CD4-positive, alpha-beta T cell (primary cell): ENCODE results near the gene PAIP1. TPM values are rescaled to one million over a fixed set of nuclear protein-coding genes. Genes with fewer than 3 reads are reported as not detected.
A peak's percentile ranks its signal among the peaks of the same experiment; 100 is the strongest.

Source experiments
- ATAC-seq: fragments of 200-7000 bp; cut with Tn5 transposase; one replicate; pipeline ENCODE4 v1.10.0; 2022; ENCODE audit warnings: mild to moderate bottlenecking; ENCODE audit not compliant: poor library complexity
- CTCF ChIA-PET: fragments of 350-600 bp; sonication (Branson Sonifier 250); formaldehyde crosslinking; loops from one replicate; lab custom pipeline; 2021; ENCODE audit warnings: antibody characterized with exemption, inconsistent platforms; lab: Charles Lee
- POLR2A ChIA-PET: fragments of 350-600 bp; sonication (Branson Sonifier 250); formaldehyde crosslinking; loops from one replicate; lab custom pipeline; 2021; ENCODE audit warnings: antibody characterized with exemption, inconsistent platforms; lab: Charles Lee
- DNase-seq, 14 experiments: peaks; one replicate each; pipeline ENCODE4 v3.0.0-alpha.2; 2013 to 2020; ENCODE audit warnings: mixed read lengths in 2 of 14
- H3K27ac ChIP-seq, 2 donors: one replicate each; pipeline versions ENCODE4 v1.5.1 to v1.7.0; 2013; ENCODE audit warnings: low read length in 2 of 2, low read depth in 1 of 2, mild to moderate bottlenecking in 1 of 2
- H3K27me3 ChIP-seq, 2 experiments: 1 replicate in 1 of 2; 2 replicates in 1 of 2; pipeline versions ENCODE4 v1.6.1 to v1.7.0; 2013; ENCODE audit warnings: low read length in 2 of 2, control low read depth in 1 of 2, mild to moderate bottlenecking in 1 of 2, moderate library complexity in 1 of 2; ENCODE audit not compliant: insufficient read depth in 2 of 2, control insufficient read depth in 1 of 2
- H3K36me3 ChIP-seq: one replicate; pipeline ENCODE4 v1.6.1; 2013; ENCODE audit warnings: low read length, control low read depth; ENCODE audit not compliant: insufficient read depth
- H3K4me1 ChIP-seq: one replicate; pipeline ENCODE4 v1.6.1; 2013; ENCODE audit warnings: low read length, control low read depth; ENCODE audit not compliant: insufficient read depth
- H3K4me3 ChIP-seq: one replicate; pipeline ENCODE4 v1.5.1; 2013; ENCODE audit warnings: mild to moderate bottlenecking, low read length, moderate library complexity
- H3K9me3 ChIP-seq, 2 experiments: 1 replicate in 1 of 2; 2 replicates in 1 of 2; pipeline versions ENCODE4 v1.6.1 to v1.7.0; 2013; ENCODE audit warnings: low read length in 2 of 2, mild to moderate bottlenecking in 2 of 2, control low read depth in 1 of 2, moderate library complexity in 1 of 2; ENCODE audit not compliant: control insufficient read depth in 1 of 2, insufficient read depth in 1 of 2
- H3K27ac Mint-ChIP-seq: one replicate; pipeline ENCODE4 v1.8.0; 2020; ENCODE audit warnings: mixed read lengths
- H3K27me3 Mint-ChIP-seq: one replicate; pipeline ENCODE4 v1.8.0; 2021; ENCODE audit warnings: mixed read lengths
- H3K36me3 Mint-ChIP-seq: one replicate; pipeline ENCODE4 v1.8.0; 2021; ENCODE audit warnings: low read depth, mixed read lengths
- H3K4me1 Mint-ChIP-seq: one replicate; pipeline ENCODE4 v1.8.0; 2021; ENCODE audit warnings: low read depth, mixed read lengths
- H3K4me3 Mint-ChIP-seq: one replicate; pipeline ENCODE4 v1.8.0; 2020; ENCODE audit warnings: mild to moderate bottlenecking, mixed read lengths
- H3K9me3 Mint-ChIP-seq: one replicate; pipeline ENCODE4 v1.8.0; 2020; ENCODE audit warnings: mixed read lengths
- CTCF ChIP-seq: fragments of 200-600 bp; IDR thresholded peaks from one replicate; pipeline ENCODE4 v1.8.0; 2022; ENCODE audit warnings: antibody characterized with exemption, mild to moderate bottlenecking
- intact Hi-C, 2 experiments: fragments of 100-400 bp; cut with DNase I in 1 of 2; cut with micrococcal nuclease in 1 of 2; formaldehyde crosslinking; loops; one replicate each; pipeline versions ENCODE4 v1.15.1 to v1.9.0; 2023 to 2025; cut with DNase I, micrococcal nuclease
- total RNA-seq, 174 experiments: library from RNA in 2 of 174; stranded (reverse) in 2 of 174; gene quantifications; one replicate each; pipeline ENCODE4 v1.2.3 and lab custom pipeline; 2021 to 2026

The PAIP1 gene
- total RNA-seq, 2 experiments from 2014 or later: 33.9 to 35.1 TPM

DNA sequence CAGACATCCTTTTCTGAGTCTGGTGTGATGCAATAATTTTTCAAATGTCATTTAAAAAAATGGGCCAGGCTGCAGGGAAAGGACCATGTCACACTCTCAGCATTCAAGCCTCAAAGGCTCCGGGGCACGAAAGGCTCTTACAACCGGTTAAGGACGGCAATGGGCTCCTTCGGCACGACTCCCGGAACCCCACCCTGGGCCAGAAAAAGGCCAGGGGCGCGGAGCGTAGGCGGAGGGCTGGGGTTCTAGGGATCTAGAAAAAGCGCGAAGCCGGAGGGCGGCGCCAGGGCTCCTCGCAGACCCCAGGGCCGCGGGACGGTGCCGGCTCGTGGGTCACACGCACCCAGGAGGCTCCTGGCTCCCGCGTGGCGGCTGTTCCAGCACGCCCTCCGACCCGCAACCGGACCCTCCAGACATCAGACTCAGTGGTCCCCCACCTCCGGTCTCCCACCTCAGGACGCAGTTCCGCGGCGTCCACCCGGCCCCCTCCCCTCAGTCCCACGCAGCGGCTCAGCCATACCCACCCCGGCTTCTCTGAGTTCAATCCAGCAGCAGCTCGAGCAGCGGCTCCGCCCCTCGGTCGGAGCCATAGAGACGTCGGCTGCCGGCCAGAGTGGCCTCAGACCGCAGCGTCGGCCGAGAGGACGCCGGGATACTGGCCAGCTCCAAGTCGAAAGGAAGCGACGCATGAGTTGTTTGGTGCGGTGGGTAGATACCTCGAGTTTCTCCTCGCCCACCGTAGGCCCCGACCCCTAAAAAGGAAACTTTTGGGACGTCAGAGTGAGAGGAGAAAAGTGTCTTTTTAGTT is 73.4 kb downstream of the PAIP1 start, which contains the start of gene TMEM267:
TMEM267 (minus strand) TSS at position 568 of the 808 bp plus-strand sequence. CDS start 29,896 bp downstream, outside the sequence.
- ChIA-PET POLR2A (interaction anchor here (0.7 to 4.2 kb wide), 64 partner anchors 8 to 1614 kb away, joined by 3 to 175 read pairs (median 7); partner anchors contain the start of genes ANXA2R, C5orf34, FBXO4 and HMGCS1), CTCF (interaction anchor here (0.5 to 2.8 kb wide), 30 partner anchors 9 to 1558 kb away, joined by 3 to 30 read pairs (median 5); partner anchors contain the start of genes C5orf34, FBXO4, HMGCS1 and NNT)
- Mint-ChIP-seq H3K36me3 (peaks cover 17% of the 10 kb centered on the region), H3K4me1 (peaks cover 61% of the 10 kb centered on the region), H3K27ac (peak within 1 kb of the TSS; percentile 99), H3K27me3 (no peaks in the 10 kb centered on the region), H3K4me3 (peak within 1 kb of the TSS; percentile 93), H3K9me3 (no peaks in the 10 kb centered on the region)
- ATAC-seq (peak; percentile 77), DNase-seq (peak; percentile 75 to 94 (median 84))
- H3K36me3 ChIP-seq: no peaks in the 10 kb centered on the region
- no peaks in the 10 kb centered on the region for H3K27me3 ChIP-seq
- H3K27ac ChIP-seq: peak within 1 kb of the TSS; percentile 95
- no peaks in the 10 kb centered on the region for H3K9me3 ChIP-seq
- intact Hi-C loops: loop anchor here (1.0 to 10.0 kb wide), 13 partner anchors 31 to 1579 kb away; partner anchors contain the start of genes C5orf34 (in 2 of the 2), HMGCS1 (in 2 of the 2), PAIP1 (in 2 of the 2) and NNT (in 1 of the 2)
- H3K4me3 ChIP-seq: peak within 1 kb of the TSS; percentile 77
- no peak for TF ChIP-seq CTCF
- peaks cover 18% of the 10 kb centered on the region for H3K4me1 ChIP-seq

- H3K27me3 Mint-ChIP-seq: no peaks in the 10 kb centered on the region
- H3K4me3 ChIP-seq: peak overlapping the region; percentile 77
- intact Hi-C loops: loop anchor here (2.0 to 10.0 kb wide), 8 partner anchors 32 to 1578 kb away; partner anchors contain the start of genes C5orf34 (in 1 of the 2), NNT (in 1 of the 2), RIMOC1 (in 1 of the 2) and ZNF131 (in 1 of the 2)
- POLR2A ChIA-PET: interaction anchor here (2.6 to 4.2 kb wide), 9 partner anchors 32 to 474 kb away, joined by 34 to 175 read pairs (median 101); partner anchors contain the start of genes ANXA2R, C5orf34, HMGCS1 and NNT
- ATAC-seq (no peak), DNase-seq (no peak)
- H3K4me3 Mint-ChIP-seq: peak overlapping the region; percentile 93
- peak overlapping the region; percentile 99 for H3K27ac Mint-ChIP-seq
- H3K36me3 ChIP-seq: no peaks in the 10 kb centered on the region
- peaks cover 63% of the 10 kb centered on the region for H3K4me1 Mint-ChIP-seq
- H3K36me3 Mint-ChIP-seq: peaks cover 20% of the 10 kb centered on the region
- no peaks in the 10 kb centered on the region for H3K27me3 ChIP-seq
- H3K4me1 ChIP-seq: peaks cover 18% of the 10 kb centered on the region
- CTCF ChIA-PET: interaction anchor here (2.2 to 2.8 kb wide), 2 partner anchors 9 to 73 kb away, joined by 7 to 25 read pairs; partner anchors contain the start of gene PAIP1
- H3K27ac ChIP-seq: peak overlapping the region in 1 of 2 donors; percentile 95
- no peak for TF ChIP-seq CTCF
- H3K9me3 ChIP-seq: no peaks in the 10 kb centered on the region
- H3K9me3 Mint-ChIP-seq: no peaks in the 10 kb centered on the region
These were observed 74.2 kb downstream of the PAIP1 start for GRCh38 chr5:43482490-43483297.

Other genes with a start within 250 kb of the PAIP1 start
- 10 to 100 TPM; 43.3 to 52.7 TPM for gene HMGCS1, start 243.7 kb downstream of the PAIP1 start, total RNA-seq
- 10 to 100 TPM; 20.6 to 20.9 TPM for gene CCL28, start 144.7 kb downstream of the PAIP1 start, total RNA-seq
- 1 to 10 TPM; 7.1 to 9.6 TPM for gene TMEM267, start 73.2 kb downstream of the PAIP1 start, total RNA-seq
- 1 to 10 TPM in 1 of 2 experiments, under 1 TPM in 1; 0.88 to 1.2 TPM for gene C5orf34, start 41.9 kb downstream of the PAIP1 start, total RNA-seq
- gene NNT, start 46.1 kb upstream of the PAIP1 start, total RNA-seq: 10 to 100 TPM; 22.3 to 23.5 TPM